Stimulated activated CD4-positive, alpha-beta T cell treated with anti-CD3 and anti-CD28 coated beads, Interleukin-15, amount 100 ng/mL, for 48 hours (primary cell): Measurements from ENCODE around the gene KBTBD12.
"Not testable (repeated sequence)": the region's sequence is repeated elsewhere in the genome, so short reads cannot be mapped to it uniquely, and the experiment has no call there.

ENCODE experiments used
- DNase-seq, 2 donors: peaks; one replicate each; pipeline ENCODE4 v3.0.0-alpha.2; 2020; ENCODE audit warnings: low read depth in 2 of 2

KBTBD12 gene

GRCh38 chr3:127915115-127915936 lies at the start of gene KBTBD12:
Gene KBTBD12 (plus strand): TSS chr3:127915232. CDS start chr3:127923062, 7,830 bp downstream.
- DNase-seq: no peak

DNA sequence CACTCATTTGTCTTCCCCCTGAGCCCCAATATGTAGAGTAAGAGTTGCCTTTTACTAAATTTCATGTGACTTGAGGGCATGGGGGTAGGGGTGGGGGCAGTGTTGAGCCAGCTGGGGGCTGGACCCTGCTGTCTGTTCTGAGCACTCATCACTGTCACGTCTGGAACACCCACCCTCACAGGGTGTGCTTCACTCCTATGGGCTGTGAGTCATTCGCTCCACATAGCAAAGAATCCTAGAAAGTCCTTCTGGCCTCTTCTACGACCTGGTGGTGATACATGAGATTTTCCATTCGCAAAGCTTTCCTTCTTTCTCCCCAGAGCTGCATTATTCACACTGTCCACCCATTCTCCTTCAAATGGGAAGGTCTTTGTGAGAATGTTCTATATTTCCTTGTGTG lies 49.1 kb upstream of the KBTBD12 start:
- no peak for DNase-seq

DNA sequence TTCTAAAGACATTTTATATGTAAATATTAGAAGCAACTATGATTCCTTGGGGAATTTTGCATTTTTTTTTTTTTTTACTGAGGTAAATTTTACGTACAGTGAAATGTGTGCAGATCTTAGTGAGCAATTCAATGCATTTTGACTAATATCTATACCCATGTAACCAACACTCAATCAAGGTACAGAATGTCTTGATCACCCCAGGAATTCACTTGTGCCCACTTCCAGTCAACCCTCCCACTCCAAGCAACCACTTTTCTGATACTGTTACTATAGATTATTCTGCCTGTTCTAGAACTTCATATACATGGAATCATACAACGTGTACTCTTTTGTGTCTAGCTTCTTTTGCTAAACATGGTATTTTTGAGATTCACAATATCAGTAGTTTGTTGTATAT lies 47.6 kb upstream of the KBTBD12 start:
- DNase-seq: no peak

GRCh38 chr3:127867986-127868385 lies 47.0 kb upstream of the KBTBD12 start:
- no peak for DNase-seq

DNA sequence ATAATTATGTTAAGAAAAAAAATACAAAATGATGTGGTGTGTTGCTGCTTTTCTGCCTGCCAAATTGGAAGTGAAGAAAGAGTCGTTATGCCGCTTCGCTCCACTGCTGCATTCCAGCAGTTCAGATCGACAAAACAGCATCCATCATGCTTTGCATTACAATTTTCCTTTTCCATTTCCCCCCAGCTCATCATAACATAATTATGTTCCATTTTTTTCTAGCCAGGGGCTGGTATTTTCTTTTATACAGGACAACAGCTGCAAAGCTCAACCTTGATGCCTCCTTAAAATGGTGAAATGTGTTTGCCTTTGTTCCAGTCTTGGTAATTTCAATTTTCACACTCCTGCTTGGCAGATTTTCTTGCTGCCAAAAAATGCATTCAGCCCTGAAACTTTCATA lies 44.9 kb upstream of the KBTBD12 start:
- DNase-seq: no peak

DNA sequence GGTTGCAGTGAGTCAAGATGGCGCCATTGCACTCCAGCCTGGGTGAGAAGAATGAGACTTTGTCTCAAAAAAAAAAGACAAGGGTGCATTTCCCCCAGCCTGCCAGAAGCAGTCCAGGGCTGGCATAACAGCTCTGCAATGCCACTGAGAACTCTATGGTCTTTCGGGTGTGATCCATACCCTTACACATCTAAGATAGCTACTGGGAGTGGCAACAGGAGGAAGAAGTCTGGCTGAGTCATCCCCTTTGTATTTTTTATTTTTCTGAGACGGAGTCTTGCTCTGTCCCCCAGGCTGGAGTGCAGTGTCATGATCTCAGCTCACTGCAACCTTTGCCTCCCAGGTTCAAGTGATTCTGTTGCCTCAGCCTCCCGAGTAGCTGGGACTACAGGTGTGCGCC lies 40.9 kb upstream of the KBTBD12 start:
- not testable (repeated sequence) for DNase-seq

DNA sequence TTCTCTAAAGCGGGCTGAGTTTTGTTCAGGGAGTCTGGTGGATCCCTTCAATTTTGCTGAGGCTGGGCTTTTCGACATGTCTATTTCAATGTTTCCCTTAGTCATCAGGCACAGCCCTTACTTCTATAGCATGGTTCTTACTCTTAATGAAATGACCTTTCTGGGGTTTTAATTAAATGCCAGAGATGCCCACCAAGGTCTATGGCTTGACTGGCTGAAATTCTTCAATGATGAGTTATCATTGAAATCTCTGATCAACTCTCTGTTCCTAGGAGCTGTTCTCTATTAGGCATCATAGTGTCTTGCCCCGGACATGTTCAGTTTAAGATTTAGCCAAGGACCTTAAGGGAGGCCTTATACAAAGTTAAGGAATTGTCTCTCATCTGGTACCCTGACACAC lies 33.4 kb upstream of the KBTBD12 start:
- no peak for DNase-seq

GRCh38 chr3:127884041-127884440 lies 31.0 kb upstream of the KBTBD12 start:
- no peak for DNase-seq

GRCh38 chr3:127886231-127886955 lies 28.6 kb upstream of the KBTBD12 start:
- DNase-seq: no peak

DNA sequence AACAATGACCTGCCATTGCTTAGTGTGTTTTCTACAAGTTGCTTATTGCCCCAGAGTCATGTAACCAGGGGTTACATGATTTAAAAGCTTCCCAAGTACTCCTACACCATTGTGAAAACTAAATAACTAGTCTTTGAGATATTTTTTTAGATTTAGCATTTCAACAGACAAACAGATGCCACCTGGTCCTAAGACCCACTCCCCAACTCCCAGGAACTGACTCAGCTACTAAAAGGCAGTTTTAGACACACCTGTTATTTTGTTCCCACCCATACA lies 28.1 kb upstream of the KBTBD12 start:
- no peak for DNase-seq

DNA sequence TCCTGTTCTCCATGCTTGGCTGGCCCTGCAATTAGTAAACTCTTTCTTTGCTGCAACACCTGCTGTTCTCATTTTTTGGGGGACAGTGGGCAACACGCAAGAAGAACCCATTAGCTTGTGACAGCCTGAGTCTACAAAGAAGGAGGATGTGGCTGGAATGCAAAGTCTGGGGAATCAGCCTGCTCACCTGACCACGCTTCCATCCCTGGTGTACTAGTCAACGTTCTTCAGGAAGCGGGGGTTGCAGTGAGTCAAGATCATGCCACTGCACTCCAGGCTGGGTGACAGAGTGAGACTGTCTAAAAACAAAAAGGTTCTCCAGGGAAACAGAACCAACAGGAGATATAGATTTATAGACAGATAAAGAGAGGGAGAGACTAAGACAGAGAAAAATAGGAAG lies 27.7 kb upstream of the KBTBD12 start:
- DNase-seq: no peak

- DNase-seq: no peak
Observed at GRCh38 chr3:127888156-127888555, 26.9 kb upstream of the KBTBD12 start.

GRCh38 chr3:127888564-127889107 lies 26.4 kb upstream of the KBTBD12 start:
- DNase-seq: no peak

GRCh38 chr3:127889461-127889863 lies 25.6 kb upstream of the KBTBD12 start:
- DNase-seq: no peak

DNA sequence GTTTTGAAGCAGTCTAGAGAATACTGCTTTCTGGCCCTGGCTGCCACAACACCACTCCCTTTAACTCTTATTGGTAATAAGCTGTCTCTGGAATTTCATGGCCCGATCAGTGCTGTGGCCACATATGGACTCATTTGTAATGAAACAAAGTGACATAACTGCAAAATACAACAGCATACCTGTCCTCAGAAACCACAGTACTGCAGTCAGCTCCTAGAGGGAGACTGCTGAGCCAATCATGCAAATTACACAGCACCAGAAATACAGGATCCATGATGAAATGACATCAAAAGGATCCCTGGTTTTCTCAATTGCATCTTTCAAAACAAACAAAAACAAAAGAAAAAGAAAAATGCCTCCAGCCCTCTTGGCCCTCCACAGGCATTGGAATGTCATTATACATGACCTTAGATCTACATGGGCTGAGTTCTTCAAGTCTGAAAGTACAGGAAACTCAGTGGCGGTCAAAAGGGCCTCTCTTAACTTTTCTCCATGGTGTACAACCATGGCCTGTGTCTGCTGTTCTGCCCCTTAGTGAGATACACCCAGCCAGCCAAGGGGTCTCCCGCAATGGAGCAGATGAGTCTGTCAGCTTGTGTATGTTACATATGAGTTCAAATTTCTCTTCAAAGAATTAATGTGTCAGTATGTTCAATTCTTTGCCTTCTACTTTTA lies 24.9 kb upstream of the KBTBD12 start:
- DNase-seq: no peak

GRCh38 chr3:127890651-127891290 lies 24.3 kb upstream of the KBTBD12 start:
- peak; percentile 16 to 27 for DNase-seq

- DNase-seq: no peak
Observed at GRCh38 chr3:127894481-127894880, 20.6 kb upstream of the KBTBD12 start.

DNA sequence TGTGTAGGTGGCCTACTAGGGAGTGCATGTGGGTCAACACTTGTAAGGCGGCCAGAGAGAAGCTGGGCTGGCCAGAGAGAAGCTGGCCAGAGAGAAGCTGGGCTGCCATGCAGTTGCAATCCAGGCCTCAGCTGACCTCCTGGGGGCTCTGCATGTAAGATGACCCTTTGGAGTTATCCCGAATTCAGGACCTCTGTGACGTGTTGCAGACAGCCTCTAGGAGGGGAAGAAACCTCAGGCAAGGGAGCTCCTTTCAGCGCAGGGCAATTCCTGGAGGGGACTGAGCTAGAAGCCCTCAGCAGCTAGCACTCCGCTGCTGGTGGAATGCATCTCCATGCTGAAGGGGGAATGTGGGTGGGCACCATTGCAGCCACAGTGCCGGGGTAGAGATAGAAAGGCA lies 15.8 kb upstream of the KBTBD12 start:
- DNase-seq: no peak

DNA sequence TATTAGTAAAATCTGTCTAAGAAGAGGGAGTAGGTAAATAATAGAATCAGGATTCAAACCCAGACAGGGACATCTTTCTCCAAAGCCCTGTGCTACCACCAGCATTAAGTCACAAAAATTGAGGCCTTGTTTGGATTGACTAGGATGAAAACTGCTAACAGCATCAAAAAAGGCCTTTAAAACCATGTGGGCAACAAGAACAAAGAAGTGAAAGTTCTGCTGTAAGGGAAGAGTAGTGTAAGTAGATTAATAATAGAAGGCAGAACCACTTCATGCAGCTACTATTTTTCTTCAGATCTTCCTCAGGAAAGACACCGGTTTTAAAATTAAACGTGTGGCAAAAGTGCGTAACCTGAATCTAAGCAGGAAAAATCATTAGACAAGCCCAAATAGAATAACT lies 15.3 kb upstream of the KBTBD12 start:
- no peak for DNase-seq

GRCh38 chr3:127900536-127900935 lies 14.5 kb upstream of the KBTBD12 start:
- no peak for DNase-seq

DNA sequence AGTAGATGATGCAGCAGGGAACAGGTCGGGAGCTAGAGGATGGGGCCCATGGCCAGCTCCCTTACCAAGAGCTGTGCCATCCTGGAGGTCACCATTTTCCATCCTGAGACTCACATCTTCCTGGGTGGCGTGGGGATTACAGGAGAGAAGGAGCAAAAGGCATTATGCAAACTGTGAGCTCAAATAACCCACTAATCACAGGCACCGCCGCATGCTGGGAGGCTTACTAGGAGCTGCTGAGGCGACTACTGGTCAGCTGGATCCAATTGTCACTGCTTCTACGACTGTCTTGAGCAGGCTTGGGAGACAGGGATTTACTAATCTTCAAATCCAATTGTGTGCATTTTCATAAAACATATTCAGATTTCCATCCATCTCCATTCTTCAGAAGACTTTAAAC lies 12.5 kb upstream of the KBTBD12 start:
- no peak for DNase-seq
